ENCODE data around the gene CDK3.

DNA sequence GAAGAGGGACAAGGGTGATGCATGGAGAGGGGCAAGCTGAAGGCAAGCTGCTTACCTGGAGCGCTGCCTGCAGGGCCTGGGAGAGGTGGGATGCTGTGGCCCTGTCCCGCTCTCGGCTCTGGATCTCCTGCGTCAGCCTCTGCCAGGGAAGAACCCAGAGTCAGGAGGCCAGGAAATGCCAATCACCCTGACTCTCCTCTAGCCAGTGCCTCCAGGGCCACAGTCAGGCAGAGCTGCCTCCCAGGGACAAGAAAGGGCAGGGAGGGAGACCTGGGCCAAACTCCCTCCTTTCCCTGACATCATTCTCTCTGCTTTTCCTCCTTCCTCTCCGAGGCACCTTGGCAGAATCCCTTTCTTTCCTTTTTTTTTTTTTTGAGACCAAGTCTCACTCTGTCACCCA is 11.3 kb downstream of the CDK3 start:
- TF ChIP-seq JUN (IDR thresholded peaks at IDR 0.05; ENCODE audit: borderline replicate concordance, insufficient read depth, insufficient read length, low read depth) (no peak), POLR2A (IDR thresholded peaks at IDR 0.05; ENCODE audit: low read depth, low read length) (no peak)
- TF ChIP-seq, protein P1, sequence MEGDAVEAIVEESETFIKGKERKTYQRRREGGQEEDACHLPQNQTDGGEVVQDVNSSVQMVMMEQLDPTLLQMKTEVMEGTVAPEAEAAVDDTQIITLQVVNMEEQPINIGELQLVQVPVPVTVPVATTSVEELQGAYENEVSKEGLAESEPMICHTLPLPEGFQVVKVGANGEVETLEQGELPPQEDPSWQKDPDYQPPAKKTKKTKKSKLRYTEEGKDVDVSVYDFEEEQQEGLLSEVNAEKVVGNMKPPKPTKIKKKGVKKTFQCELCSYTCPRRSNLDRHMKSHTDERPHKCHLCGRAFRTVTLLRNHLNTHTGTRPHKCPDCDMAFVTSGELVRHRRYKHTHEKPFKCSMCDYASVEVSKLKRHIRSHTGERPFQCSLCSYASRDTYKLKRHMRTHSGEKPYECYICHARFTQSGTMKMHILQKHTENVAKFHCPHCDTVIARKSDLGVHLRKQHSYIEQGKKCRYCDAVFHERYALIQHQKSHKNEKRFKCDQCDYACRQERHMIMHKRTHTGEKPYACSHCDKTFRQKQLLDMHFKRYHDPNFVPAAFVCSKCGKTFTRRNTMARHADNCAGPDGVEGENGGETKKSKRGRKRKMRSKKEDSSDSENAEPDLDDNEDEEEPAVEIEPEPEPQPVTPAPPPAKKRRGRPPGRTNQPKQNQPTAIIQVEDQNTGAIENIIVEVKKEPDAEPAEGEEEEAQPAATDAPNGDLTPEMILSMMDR (IDR thresholded peaks at IDR 0.05; ENCODE audit: extremely low read depth in 1 of 2, insufficient read depth in 1 of 2, low read depth in 1 of 2, low read length in 2 of 2), result no peak
- TF ChIP-seq, protein P2, sequence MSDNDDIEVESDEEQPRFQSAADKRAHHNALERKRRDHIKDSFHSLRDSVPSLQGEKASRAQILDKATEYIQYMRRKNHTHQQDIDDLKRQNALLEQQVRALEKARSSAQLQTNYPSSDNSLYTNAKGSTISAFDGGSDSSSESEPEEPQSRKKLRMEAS (IDR thresholded peaks at IDR 0.05; ENCODE audit: insufficient read depth, insufficient read length), result no peak
